Testis (tissue), 2 donors: Measurements from ENCODE around the gene B4GALNT2.

Experiments used
- POLR2A ChIP-seq: fragments of 450-650 bp; IDR thresholded peaks from one replicate; pipeline ENCODE4 v1.6.1; 2017; ENCODE audit warnings: antibody characterized with exemption, mild to moderate bottlenecking, moderate library complexity
- TF ChIP-seq, protein P1 (sequence below), 3 experiments: fragments of 450-650 bp in 2 of 3; fragments of 200-600 bp in 1 of 3; sonication (generic) in 1 of 3; IDR thresholded peaks; one replicate each; pipeline ENCODE4 v1.5.1; 2016 to 2019; ENCODE audit warnings: antibody characterized with exemption in 3 of 3, mild to moderate bottlenecking in 2 of 3, moderate library complexity in 1 of 3

DNA sequence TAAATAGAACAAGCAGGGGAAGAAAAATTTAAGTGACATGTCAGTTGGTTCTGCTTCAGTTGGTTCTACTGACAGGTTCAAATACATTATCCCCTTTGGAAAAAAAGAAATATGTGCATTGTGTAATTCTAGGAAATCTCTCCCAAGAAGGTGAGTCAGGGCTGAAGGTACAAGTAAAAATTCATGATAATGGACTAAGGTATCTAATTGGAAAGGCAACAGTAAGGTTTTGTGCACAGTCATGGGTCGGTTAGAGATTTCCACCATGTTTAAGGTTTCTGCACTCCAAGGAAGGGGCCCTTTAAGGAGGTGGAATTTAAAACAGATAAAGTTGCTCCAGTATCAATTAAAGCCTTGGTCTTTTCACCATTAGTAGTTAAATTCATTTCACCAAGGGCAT is 17.9 kb upstream of the B4GALNT2 start:
- TF ChIP-seq, protein P1, sequence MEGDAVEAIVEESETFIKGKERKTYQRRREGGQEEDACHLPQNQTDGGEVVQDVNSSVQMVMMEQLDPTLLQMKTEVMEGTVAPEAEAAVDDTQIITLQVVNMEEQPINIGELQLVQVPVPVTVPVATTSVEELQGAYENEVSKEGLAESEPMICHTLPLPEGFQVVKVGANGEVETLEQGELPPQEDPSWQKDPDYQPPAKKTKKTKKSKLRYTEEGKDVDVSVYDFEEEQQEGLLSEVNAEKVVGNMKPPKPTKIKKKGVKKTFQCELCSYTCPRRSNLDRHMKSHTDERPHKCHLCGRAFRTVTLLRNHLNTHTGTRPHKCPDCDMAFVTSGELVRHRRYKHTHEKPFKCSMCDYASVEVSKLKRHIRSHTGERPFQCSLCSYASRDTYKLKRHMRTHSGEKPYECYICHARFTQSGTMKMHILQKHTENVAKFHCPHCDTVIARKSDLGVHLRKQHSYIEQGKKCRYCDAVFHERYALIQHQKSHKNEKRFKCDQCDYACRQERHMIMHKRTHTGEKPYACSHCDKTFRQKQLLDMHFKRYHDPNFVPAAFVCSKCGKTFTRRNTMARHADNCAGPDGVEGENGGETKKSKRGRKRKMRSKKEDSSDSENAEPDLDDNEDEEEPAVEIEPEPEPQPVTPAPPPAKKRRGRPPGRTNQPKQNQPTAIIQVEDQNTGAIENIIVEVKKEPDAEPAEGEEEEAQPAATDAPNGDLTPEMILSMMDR (IDR thresholded peaks at IDR 0.05) = no peak
- TF ChIP-seq POLR2A = no peak
